GM19372 (cell line): ENCODE results near the gene ZNF792.
A peak's percentile ranks its signal among the peaks of the same experiment; 100 is the strongest.
"Not testable (repeated sequence)": the region's sequence is repeated elsewhere in the genome, so short reads cannot be mapped to it uniquely, and the experiment has no call there.

ENCODE experiments used
- ATAC-seq: cut with Tn5 transposase; IDR thresholded peaks from one replicate; pipeline ENCODE4 v1.9.1; 2021; ENCODE audit warnings: mild to moderate bottlenecking, low read depth, moderate library complexity; ENCODE audit not compliant: unreplicated experiment

The ZNF792 gene

GRCh38 chr19:34999498-35000337 lies 35.7 kb upstream of the ZNF792 start, which contains the start of gene GRAMD1A:
TSS of gene GRAMD1A (plus strand) at chr19:35000323. CDS start at chr19:35000479, 156 bp downstream.
- ATAC-seq: peak; percentile 46

- ATAC-seq: no peak
Measured at GRCh38 chr19:34998777-34999497, 34.9 kb upstream of the ZNF792 start.

- ATAC-seq: not testable (repeated sequence)
Measured at GRCh38 chr19:34998224-34998623, 34.2 kb upstream of the ZNF792 start.

- ATAC-seq: no peak
Measured at GRCh38 chr19:34997071-34997617, 33.1 kb upstream of the ZNF792 start.

- ATAC-seq: no peak
Measured at GRCh38 chr19:34995551-34995950, 31.5 kb upstream of the ZNF792 start.

GRCh38 chr19:34994643-34995541 lies 30.9 kb upstream of the ZNF792 start:
- no peak for ATAC-seq

GRCh38 chr19:34994286-34994642 lies 30.2 kb upstream of the ZNF792 start:
- no peak for ATAC-seq

GRCh38 chr19:34992582-34992981 lies 28.6 kb upstream of the ZNF792 start:
- not testable (repeated sequence) for ATAC-seq

GRCh38 chr19:34991542-34992333 lies 27.7 kb upstream of the ZNF792 start:
- no peak for ATAC-seq

- no peak for ATAC-seq
Measured at GRCh38 chr19:34990578-34991192, 26.7 kb upstream of the ZNF792 start.

- no peak for ATAC-seq
Measured at GRCh38 chr19:34989298-34989697, 25.3 kb upstream of the ZNF792 start.

- ATAC-seq: no peak
Measured at GRCh38 chr19:34988119-34988518, 24.1 kb upstream of the ZNF792 start.

- no peak for ATAC-seq
Measured at GRCh38 chr19:34985249-34986022, 21.4 kb upstream of the ZNF792 start.

GRCh38 chr19:34984287-34984686 lies 20.3 kb upstream of the ZNF792 start:
- ATAC-seq: no peak

GRCh38 chr19:34983786-34984185 lies 19.8 kb upstream of the ZNF792 start:
- ATAC-seq: no peak

- ATAC-seq: no peak
Measured at GRCh38 chr19:34982275-34982674, 18.2 kb upstream of the ZNF792 start.

- ATAC-seq: no peak
Measured at GRCh38 chr19:34979819-34980640, 16.0 kb upstream of the ZNF792 start.

GRCh38 chr19:34976611-34977010 lies 12.6 kb upstream of the ZNF792 start:
- no peak for ATAC-seq
